GM18858 (cell line): ENCODE measurements around the gene MPND.
A peak's percentile ranks its signal among the peaks of the same experiment; 100 is the strongest.

ENCODE experiments used
- ATAC-seq: cut with Tn5 transposase; IDR thresholded peaks from one replicate; pipeline ENCODE4 v1.9.1; 2021; ENCODE audit not compliant: unreplicated experiment

The MPND gene

DNA sequence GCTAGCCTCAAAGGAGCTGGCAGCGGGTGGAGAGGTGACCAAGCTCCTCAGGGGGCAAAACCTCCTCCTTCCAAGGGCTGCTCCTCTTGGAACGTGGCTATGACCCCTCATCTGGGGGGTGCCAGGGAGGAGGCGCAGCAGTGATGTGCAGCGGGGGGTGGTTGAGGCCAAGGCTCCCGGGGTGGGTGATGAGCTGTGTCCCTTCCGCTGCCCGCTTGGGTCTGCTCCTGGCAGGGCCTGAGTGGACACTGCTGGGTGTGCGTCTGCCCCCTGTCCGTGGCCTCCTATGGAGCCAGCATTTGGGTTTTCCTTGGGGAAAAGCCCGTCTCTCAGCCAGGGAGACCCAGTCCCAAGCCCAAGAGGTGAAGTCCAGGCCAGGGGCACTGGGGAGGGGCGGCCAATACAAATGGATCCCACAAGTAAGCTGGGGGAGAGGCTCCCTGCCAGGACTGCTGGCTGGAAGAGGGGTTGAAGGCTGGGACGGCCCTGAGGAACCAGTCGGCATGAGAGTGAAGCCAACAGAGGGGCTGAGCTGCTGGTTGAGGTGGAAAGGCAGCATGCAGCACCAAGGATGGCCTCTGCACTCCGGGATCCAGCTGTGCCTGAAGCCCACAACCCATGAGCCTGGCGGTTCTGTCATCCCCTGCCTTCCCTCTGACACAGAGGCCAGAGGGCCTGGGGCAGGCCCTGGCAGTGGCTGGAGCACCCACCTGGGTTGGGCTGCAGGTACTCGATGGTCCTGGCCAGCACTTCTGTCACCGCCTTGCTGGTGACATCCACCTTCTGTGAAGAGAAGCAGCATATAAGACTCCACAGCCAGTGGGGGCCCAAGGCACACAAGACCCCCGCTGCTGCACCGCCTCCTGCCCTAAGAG is 22.7 kb downstream of the MPND start:
- ATAC-seq = no peak

DNA sequence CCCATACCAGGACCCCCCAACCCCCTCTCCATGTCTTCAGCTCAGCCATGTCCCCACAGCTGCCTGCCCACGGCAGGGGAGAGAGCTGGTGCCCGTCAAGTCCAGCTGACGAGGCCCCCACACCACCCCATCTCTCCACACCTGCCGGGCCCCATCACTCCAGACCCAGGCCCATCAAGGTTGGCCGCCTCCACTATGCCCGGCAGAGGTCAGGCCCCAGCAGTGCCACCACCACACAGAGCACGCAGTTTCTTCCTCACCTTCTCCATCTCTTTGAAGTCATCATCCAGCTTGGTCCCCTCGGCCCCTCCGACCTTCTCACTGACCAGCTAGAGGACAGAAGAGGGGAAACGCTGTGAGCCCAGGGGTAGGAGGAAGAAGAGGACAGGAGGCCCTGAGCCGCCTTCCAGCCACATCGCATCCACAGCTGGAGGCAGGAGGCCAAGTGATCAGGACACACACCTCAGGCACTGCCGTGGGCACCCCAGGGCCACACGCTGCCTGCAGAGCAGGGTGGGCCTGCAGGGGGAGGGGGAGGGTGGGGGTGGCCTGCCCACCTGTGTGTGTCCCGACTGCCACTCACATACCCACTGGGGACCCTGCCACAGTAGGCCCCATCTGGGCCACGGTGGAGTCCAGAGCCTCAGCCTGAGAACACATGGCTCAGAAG is 23.4 kb downstream of the MPND start:
- ATAC-seq = no peak

DNA sequence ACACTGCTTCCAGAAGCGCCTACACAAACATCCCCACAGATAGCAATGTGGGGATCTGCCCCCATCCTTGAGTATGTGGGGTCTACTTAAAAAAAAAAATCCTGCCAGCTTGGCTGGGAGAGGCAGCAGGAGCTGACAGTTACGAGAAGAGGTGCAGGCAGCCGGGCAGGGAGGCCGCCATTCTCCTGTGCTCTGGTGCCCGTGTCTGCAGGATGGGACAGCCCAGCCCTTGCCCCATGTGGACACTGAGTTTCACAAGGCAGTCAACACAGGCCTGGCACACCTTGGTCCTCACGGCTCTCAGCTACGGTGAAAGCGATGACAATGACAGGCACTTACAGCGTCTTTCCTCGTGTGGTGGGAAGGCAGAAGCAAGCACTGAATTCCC is 24.0 kb downstream of the MPND start:
- no peak for ATAC-seq

- ATAC-seq = no peak
These were observed 24.4 kb downstream of the MPND start for GRCh38 chr19:4367781-4368127.

DNA sequence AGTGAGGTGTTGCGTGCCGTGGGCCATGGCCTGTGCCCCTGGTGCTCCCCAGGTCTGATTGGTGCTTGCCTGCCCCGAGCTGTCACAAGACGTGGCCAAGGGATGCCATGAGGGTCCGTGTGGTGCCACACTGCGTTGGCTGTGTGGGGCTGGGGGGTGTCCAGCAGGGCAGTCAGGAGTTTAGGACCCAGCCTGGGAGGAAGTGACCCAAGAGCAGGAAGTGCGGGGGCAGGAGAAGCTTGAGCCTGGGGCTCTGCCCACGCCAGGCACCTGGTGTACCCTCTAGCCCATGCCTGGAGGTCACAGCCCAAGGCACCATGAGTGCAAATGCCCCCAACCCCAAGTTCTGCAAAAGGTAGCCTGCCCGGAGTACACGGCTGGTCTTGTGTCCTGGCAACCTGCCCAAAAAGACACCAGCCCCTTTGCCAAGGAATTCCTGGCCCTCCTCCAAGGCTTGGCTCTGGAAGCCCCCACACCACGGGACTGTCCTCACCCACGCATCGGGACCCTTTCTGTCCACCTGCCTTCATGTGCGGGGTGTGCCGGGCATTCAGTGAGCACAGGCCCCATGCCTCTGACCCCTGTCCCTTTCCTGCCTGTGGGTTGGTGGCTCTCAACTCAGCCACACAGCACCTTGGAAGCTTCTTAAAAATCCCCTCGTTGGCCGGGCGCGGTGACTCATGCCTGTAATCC is 24.9 kb downstream of the MPND start:
- no peak for ATAC-seq

DNA sequence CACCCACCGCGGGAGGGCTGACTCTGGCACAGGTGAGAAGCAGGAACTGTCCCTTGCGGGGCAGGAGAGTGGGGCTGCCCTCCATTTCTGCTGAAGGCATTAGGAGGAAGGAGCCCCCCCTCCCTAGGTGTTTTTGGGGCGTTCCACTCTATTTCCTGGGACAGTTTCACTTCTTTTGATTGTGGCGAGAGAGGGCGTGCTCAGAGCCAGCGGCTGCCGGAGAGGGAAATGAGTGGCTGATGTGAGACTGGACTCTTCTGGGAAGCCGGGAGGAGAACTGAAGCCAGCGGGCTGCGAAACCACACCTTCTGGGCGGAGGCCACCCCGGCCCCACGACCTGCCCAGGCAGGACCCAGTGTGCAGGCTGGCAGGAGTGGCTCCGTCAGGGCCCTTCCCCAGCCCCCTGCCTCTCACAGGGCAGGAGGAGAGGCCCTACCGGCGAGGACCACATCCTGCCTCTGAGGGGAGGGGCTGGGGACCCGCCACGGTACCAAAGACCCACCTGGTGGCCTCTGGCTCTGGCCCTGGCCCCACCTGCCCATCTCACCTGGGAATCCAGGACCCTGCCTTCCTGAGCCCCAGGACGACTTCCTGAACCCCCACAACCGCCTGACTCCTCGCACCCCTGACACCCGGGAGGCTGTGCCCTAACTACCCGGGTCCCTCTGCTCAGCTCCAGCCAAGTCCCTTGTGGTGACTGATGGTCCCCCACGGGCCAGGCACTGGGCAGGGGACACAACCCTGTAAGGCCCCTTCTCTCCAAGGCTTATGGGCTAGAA is 25.9 kb downstream of the MPND start:
- ATAC-seq = peak; percentile 39

- ATAC-seq = peak; percentile 29
These were observed 26.5 kb downstream of the MPND start for GRCh38 chr19:4369888-4370260.

GRCh38 chr19:4370418-4371041 is 27.2 kb downstream of the MPND start:
- ATAC-seq = no peak

DNA sequence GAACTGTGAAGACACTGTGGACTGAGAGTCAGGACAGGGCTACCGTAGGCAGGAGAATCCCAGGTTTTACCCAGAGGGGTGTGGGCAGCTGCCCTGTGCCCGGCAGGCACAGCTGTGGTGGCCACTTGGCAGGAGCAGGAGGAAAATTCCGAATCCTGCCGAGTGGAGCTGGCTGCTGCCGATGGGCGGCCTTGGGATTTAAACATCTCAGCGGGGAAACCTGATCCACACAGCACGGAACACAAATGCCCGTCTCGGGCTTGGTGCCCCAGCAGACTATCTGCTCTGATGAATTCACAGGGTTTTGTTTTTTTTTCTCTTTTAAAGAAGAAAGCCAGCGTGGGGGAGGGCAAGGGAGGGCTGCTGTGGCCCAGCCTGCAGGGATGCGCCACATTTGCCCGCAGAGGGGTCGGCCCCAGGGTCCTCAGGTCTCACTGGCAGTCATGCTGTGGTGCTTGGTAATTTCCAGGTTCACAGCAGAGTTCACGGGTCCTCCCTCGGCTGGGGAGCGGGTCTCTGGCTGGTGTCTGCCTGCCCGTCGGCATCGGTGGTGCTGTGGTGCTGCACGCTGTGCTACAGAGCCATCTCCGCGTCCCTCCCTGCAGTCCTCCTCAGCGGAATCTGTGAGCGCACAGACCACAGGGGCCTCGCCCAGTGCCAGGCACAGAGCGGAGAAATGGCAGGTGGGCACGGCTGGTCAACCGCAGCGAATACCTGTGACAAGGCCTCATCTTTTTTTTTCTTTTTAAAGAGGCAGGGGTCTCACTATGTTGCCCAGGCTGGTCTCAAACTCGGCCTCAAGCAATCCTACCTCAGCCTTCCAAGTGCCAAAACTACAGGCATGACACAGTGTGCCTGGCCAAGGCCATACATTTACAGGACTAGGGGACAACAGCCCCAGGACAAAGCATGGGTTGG is 28.1 kb downstream of the MPND start:
- ATAC-seq = no peak

GRCh38 chr19:4372165-4373012 is 29.0 kb downstream of the MPND start:
- ATAC-seq = no peak

DNA sequence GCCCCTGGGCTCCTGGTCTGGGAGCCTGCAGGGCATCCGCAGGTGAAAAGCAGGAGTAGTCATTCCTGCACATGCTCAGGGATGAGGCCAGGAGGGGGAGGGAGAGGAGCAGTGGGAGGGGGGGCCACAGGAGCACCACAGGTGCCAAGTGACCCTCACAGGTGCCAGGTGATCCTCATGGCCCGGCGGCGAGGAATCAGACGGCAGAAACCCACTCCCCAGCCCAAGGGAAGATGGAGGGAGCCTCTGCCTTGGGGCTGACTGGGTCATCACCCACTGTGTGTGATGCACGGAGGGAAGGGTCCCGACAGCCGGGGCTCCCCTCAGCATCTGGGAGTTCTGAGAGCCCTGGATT is 29.6 kb downstream of the MPND start:
- no peak for ATAC-seq

- no peak for ATAC-seq
These were observed 30.5 kb downstream of the MPND start for GRCh38 chr19:4373601-4374497.

DNA sequence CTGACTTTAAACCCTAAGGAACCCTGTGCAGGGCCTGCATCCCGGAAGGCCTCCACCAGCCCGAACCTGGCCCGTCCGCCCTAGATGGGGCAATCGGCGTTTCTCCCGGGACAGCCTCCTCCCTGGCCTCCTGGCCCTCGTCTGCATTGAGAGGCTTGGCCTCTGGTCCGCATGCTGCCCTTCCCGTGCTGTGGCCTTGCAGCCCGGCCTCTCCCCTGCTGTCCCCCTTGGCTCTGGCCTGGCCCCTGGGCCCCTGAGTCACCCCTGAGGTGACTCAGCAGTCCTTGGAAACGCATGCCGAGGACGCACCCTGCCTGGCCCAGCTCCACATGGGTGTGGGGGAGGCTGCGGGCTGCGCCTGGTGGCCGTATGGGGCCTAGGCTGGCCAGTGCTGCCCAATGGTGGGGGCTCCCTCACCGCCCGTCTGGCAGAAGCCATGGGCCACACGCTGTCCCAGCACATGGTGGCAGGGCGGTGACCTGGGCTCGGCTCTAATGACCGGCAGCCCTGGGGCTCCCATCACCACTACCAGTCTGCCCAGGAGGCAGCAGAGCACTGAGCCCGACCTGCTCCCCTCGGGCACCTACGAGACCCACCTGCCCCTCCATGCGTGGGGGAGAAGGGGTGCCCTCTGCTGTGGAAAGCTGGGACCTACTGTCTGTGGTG is 31.3 kb downstream of the MPND start:
- ATAC-seq = no peak

DNA sequence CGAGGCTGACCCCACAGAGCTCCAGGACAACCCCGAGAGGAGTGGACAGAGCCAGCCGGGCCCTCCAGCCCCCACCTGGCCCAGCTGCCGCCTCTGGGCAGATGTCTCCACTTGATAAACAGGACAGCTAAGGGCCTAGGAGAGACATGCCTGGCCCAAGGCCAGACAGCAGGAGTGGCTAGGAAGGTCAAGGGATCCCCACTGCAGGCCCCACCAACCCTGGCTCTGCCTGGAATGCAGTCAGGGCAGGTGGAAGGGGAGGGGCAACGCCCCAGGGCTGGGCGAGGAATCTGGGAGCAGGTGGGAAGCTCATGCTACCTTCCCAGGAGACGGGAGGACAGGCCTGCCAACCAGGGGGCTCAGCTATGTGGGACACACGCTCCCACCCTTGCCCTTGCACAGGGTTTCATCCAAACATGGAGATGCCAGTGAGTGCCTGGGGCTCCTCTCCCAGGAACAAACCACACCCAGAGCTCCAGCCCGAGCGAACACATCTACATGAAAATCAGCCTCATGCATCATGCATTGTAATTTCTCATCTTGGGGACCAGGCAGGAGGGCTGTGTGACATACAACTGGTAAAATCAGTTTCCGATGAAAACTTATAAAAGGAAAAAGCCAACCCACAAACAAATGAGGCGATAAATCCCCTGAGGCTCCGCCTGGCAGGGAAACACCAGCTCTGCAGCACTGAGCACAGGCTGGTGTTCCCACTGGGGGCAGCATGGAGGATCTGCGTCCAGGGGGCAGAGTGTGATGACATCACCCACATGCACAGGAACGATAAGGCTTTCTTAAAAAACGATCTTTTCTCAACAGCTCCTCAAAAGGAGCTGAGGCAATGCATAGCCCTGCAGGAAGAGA is 32.0 kb downstream of the MPND start:
- ATAC-seq = no peak

- no peak for ATAC-seq
These were observed 32.8 kb downstream of the MPND start for GRCh38 chr19:4376028-4376670.

GRCh38 chr19:4376671-4376990 is 33.3 kb downstream of the MPND start:
- no peak for ATAC-seq
